Vagina (tissue), 2 donors: ENCODE results near the gene RPL18A. TPM values are rescaled to one million over a fixed set of nuclear protein-coding genes. Genes with fewer than 3 reads are reported as not detected.

Source experiments
- DNase-seq, 2 donors: peaks; one replicate each; pipeline ENCODE4 v3.0.0-alpha.2; 2017; ENCODE audit errors: extremely low spot score in 2 of 2
- H3K27ac ChIP-seq: fragments of 200-600 bp; sonication (generic); one replicate; pipeline ENCODE4 v1.5.1; 2019
- H3K27me3 ChIP-seq: fragments of 200-600 bp; sonication (generic); one replicate; pipeline ENCODE4 v1.5.1; 2019
- H3K36me3 ChIP-seq, 2 donors: fragments of 200-600 bp; sonication (generic); one replicate each; pipeline ENCODE4 v1.5.1; 2017 to 2019
- H3K4me1 ChIP-seq: fragments of 200-600 bp; sonication (generic); one replicate; pipeline ENCODE4 v1.5.1; 2019
- H3K4me3 ChIP-seq, 2 donors: fragments of 200-600 bp; sonication (generic); 1 replicate in 1 of 2; 2 replicates in 1 of 2; pipeline ENCODE4 v1.5.1; 2016 to 2019
- H3K9me3 ChIP-seq: fragments of 200-600 bp; sonication (generic); one replicate; pipeline ENCODE4 v1.5.1; 2019
- CTCF ChIP-seq, 3 experiments: fragments of 450-650 bp in 2 of 3; fragments of 200-600 bp in 1 of 3; sonication (generic) in 1 of 3; IDR thresholded peaks; one replicate each; pipeline ENCODE4 v1.5.1; 2017 to 2019; ENCODE audit warnings: antibody characterized with exemption in 3 of 3, mild to moderate bottlenecking in 2 of 3, moderate library complexity in 2 of 3
- POLR2A ChIP-seq, 2 donors: fragments of 450-650 bp; IDR thresholded peaks; one replicate each; pipeline ENCODE4 v1.6.1; 2017; ENCODE audit warnings: antibody characterized with exemption in 2 of 2, mild to moderate bottlenecking in 2 of 2, moderate library complexity in 2 of 2
- POLR2AphosphoS5 ChIP-seq, 2 donors: sonication (generic); formaldehyde crosslinking; IDR thresholded peaks; one replicate each; pipeline ENCODE4 v1.9.0; 2017; ENCODE audit warnings: antibody characterized with exemption in 2 of 2, mild to moderate bottlenecking in 2 of 2, low read depth in 1 of 2; ENCODE audit not compliant: insufficient read depth in 1 of 2
- intact Hi-C: fragments of 100-400 bp; cut with DNase I; formaldehyde crosslinking; loops from one replicate; pipeline ENCODE4 v1.15.1; 2023
- total RNA-seq: library from RNA; depleted of rRNA; stranded (reverse); fragments of >200 nt; gene quantifications from one replicate; pipeline ENCODE4 v1.2.3, GENCODE V29; 2016

Gene RPL18A
- total RNA-seq, 1 donor from 2014 or later = 1,768 TPM

DNA sequence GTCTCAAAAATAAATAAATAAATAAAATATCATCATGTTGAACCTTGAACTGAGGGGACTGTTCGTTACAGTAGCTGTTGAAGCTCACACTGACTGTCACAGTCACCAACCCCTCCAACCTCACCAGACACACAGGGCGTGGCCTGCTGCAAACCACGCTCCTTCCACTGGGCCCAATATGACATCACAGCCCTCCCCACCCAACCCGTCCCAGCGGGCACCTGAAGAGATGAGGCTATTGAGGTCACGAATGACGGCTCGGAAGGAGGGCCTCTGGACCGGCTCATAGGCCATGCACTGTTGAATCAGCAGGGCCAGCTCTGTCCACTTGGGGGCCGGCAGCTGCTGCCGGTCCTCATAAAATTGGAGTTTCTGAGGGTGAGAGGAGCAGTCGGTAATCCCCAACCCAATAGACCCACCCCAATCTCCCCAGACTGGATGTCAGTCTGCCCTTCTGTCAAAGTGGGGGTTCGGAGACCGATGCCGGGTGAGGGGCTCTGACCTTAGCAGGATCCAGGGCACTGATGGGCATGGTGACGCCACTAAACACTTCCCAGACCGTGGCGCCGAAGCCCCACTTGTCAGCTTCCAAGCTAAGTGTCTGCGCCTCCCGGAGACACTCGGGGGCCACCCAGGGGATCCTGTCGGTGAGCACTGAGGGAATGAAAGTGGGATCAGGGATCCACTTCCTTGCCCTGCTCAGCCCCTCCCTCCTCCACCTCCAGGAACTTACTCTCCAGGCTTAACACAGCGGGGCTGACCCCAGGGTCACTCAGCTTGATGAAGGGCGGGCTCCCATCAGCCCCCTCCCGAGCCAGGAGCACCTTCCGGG lies 25.1 kb upstream of the RPL18A start:
- Histone ChIP-seq H3K4me3 (no peak overlapping the region), H3K9me3 (no peaks in the 10 kb centered on the region), H3K27ac (no peak overlapping the region), H3K4me1 (peaks cover 7% of the 10 kb centered on the region), H3K36me3 (no peaks in the 10 kb centered on the region), H3K27me3 (no peaks in the 10 kb centered on the region)
- TF ChIP-seq POLR2AphosphoS5 (IDR thresholded peaks at IDR 0.05; ENCODE audit: insufficient read depth in 1 of 2, low read depth in 1 of 2) (no peak), POLR2A (IDR thresholded peaks at IDR 0.05) (no peak), CTCF (IDR thresholded peaks at IDR 0.05) (no peak)
- intact Hi-C loops = no loop called here
- no peak for DNase-seq

DNA sequence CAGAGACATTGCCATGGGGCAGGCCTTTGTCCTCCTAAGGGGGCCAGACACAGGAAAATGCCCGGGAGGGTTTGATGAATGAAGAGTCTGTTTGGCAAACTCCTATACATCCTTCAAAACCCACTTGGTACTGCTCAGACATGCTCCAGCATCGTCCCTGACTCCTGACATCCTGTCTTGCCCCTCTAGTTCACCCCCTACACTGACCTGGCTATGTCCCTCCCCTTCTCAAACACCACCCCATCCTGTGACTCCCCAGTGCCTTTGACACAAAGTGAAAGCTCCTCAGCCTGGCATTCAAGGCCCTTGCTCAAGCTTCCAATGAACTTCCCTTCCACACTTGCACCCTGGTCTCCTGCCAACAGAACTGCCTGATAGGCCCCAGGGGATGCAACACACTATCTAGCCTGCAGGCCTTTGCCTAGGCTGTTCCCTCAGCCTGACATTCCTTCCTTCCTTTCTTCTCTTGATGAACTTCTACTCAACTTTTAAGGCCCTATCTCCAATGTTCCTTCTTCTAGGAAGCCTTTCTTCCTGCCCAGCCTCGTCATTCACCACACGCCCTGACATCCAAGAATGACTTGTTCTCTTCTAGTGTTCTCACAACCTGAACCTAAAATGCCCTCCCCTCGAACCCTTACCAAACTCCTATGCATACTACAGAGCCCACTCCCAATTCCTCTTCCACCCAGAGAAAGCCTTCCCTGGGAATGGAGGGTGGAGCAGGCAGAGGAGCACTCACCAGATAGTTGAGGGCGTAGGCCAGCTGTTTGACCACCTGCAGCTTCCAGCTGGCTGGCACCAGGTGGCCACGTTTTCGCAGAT lies 24.3 kb upstream of the RPL18A start:
- Histone ChIP-seq H3K27ac (no peak overlapping the region), H3K36me3 (no peaks in the 10 kb centered on the region), H3K4me1 (peaks cover 2% of the 10 kb centered on the region), H3K27me3 (no peaks in the 10 kb centered on the region), H3K4me3 (no peak overlapping the region), H3K9me3 (no peaks in the 10 kb centered on the region)
- intact Hi-C loops = no loop called here
- TF ChIP-seq CTCF (IDR thresholded peaks at IDR 0.05) = no peak
- TF ChIP-seq POLR2A (IDR thresholded peaks at IDR 0.05) = no peak
- no peak for TF ChIP-seq POLR2AphosphoS5 (IDR thresholded peaks at IDR 0.05; ENCODE audit: insufficient read depth in 1 of 2, low read depth in 1 of 2)
- no peak for DNase-seq

DNA sequence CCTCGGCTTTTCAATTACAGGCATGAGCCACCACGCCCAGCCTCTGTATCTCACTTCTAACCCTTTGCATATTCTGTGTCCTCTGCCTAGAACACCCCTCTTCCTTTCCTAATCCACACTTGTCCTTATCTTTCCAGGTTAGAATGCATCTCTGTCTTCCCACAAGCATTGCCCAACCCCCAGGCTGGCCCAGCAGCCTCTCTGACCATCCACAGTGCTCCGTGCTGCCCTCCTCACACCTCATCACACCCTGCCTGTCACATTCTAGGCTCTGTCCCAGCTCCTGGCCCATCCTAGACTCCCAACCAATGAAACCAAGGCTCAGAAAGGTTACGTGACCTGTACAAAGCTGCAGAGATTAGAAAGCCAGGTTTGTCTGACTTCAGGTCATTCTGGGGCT lies 23.2 kb upstream of the RPL18A start:
- Histone ChIP-seq H3K36me3 (no peaks in the 10 kb centered on the region), H3K4me3 (no peak overlapping the region), H3K27me3 (no peaks in the 10 kb centered on the region), H3K9me3 (no peaks in the 10 kb centered on the region), H3K4me1 (no peaks in the 10 kb centered on the region), H3K27ac (no peak overlapping the region)
- intact Hi-C loops = no loop called here
- TF ChIP-seq POLR2A (IDR thresholded peaks at IDR 0.05) (no peak), POLR2AphosphoS5 (IDR thresholded peaks at IDR 0.05; ENCODE audit: insufficient read depth in 1 of 2, low read depth in 1 of 2) (no peak), CTCF (IDR thresholded peaks at IDR 0.05) (no peak)
- no peak for DNase-seq

DNA sequence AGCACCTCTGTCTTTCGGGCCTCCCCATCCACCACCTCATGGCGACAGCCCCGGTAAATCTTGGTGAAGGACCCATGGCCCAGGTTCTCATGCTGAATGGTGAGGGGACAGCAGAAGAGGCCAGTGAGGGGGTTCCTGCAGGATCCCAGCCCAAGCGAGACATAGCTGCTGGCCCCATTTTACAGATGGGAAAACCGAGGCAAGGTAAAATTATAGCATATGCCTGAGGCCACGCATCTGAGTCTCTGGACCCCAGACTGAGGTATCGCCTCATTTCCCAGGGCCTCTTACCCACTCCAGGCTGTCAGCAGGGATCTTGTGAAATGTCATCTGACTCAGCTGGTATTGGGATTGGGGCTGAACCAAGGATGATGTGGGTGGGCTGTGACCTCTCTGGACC lies 21.7 kb upstream of the RPL18A start:
- Histone ChIP-seq H3K4me1 (peaks cover 14% of the 10 kb centered on the region), H3K36me3 (no peaks in the 10 kb centered on the region), H3K4me3 (no peak overlapping the region), H3K27me3 (no peaks in the 10 kb centered on the region), H3K27ac (no peak overlapping the region), H3K9me3 (no peaks in the 10 kb centered on the region)
- intact Hi-C loops = no loop called here
- TF ChIP-seq CTCF (IDR thresholded peaks at IDR 0.05) = no peak
- TF ChIP-seq POLR2A (IDR thresholded peaks at IDR 0.05) = no peak
- TF ChIP-seq POLR2AphosphoS5 (IDR thresholded peaks at IDR 0.05; ENCODE audit: insufficient read depth in 1 of 2, low read depth in 1 of 2) = no peak
- no peak for DNase-seq
